T-helper 2 cell treated with Interferon-gamma antibody and Interleukin-4, amounts not matched to agents 100 ng/mL and 5 ng/mL, for 36 hours (primary cell): ENCODE data around the gene SYT17. TPM values are rescaled to one million over a fixed set of nuclear protein-coding genes. Genes with fewer than 3 reads are reported as not detected.

Experiments used
- intact Hi-C: fragments of 100-400 bp; cut with micrococcal nuclease; formaldehyde crosslinking; loops from one replicate; pipeline ENCODE4 v1.15.1; 2023
- total RNA-seq: library from RNA; stranded (reverse); gene quantifications from 2 replicates; pipeline ENCODE4 v1.2.3, GENCODE V29; 2022

SYT17 gene
- total RNA-seq, 1 donor from 2014 or later, result not detected

GRCh38 chr16:19245326-19245925, 77.4 kb downstream of the SYT17 start:
- intact Hi-C loops, result no loop called here

- intact Hi-C loops, result no loop called here
Measured at GRCh38 chr16:19252904-19253303, 84.9 kb downstream of the SYT17 start.

DNA sequence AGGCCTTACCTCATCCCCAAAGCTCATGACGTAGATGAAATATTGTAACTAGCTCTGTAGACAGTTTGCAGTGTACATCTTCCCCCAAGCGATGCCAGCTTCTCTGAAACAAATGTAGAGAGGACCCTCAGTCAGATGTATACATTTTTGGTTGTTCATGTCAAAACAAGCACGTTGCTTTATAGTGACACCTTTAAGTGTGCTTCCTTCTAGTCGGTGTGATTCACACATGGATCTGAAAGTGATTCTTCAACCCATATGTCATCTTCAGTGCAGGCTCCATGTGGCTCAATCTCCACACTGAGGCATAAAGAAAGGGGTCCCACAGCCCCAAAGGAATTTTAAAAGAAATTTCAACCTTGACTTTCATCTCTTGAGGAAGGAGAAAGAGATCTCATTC, 86.6 kb downstream of the SYT17 start:
- intact Hi-C loops, result no loop called here

GRCh38 chr16:19264123-19264673, 96.2 kb downstream of the SYT17 start:
- intact Hi-C loops, result no loop called here

GRCh38 chr16:19265380-19265930, 97.4 kb downstream of the SYT17 start:
- intact Hi-C loops, result no loop called here

DNA sequence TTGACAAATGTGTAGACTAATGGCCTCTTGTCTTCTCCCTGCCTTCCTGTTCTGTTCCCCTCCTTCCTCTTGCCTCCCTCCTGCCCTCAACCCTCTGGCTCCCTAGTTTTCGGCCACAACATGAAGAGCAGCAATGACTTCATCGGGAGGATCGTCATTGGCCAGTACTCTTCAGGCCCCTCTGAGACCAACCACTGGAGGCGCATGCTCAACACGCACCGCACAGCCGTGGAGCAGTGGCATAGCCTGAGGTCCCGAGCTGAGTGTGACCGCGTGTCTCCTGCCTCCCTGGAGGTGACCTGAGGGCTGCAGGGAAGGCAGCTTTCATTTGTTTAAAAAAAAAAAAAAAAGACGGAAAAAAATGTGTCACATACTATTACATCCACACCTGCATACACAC, 98.7 kb downstream of the SYT17 start:
- intact Hi-C loops, result no loop called here

DNA sequence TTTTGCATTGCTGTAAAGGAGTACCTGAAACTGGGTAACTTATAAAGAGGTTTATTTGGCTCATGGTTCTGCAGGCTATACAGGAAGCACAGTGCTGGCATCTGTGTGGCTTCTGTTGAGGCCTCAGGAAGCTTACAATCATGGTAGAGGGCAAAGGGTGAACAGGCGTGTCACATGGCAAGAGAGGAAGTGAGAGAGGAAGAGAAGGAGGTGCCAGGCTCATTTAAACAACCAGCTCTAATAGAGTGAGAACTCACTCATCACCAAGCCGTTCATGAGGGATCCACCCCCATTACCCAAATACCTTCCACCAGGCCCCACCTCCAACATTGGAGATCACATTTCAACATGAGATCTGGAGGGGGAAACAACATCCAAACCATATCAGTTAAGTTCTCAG, 101.1 kb downstream of the SYT17 start:
- intact Hi-C loops, result no loop called here

GRCh38 chr16:19274165-19274797, 106.2 kb downstream of the SYT17 start:
- intact Hi-C loops, result no loop called here

- intact Hi-C loops, result no loop called here
Measured at GRCh38 chr16:19278403-19278802, 110.4 kb downstream of the SYT17 start.

DNA sequence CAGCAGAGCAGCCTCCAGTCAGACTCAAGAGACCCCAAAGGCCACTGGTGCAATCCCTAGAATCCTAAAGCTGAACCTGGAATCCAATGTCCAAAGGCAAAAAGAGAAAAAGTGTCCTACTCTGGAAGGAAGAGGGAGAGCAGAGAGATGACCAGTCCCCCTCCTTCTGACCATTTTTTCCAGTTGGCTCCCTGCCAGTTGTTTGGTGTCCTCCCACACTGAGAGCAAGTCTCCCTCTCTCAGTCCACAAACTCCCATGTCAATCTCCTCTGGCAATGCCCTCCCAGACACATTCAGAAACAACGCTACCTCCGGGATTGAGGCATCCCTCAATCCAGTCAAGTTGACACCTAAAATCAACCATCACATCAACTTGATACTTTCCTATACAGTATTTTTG, 113.2 kb downstream of the SYT17 start:
- intact Hi-C loops, result no loop called here

DNA sequence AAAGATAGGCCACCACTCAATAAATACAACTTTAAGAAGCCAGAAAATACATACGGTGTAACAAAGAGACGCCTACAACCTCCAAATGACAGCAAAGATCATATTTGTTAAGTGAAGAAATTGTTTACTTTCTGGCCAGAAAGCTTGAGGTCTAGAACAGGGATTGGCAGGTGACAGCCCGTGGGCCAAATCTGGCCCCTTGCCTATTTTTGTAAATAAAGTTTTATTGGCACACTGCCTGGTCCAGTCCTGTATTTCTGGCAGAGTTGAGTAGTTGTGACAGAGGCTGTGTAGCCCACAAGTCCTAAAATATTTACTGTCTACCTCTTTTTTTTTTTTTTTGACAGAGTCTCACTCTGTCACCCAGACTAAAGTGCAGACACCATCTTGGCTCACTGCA, 114.1 kb downstream of the SYT17 start:
- intact Hi-C loops, result no loop called here

GRCh38 chr16:19283637-19284036, 115.6 kb downstream of the SYT17 start:
- intact Hi-C loops, result no loop called here

DNA sequence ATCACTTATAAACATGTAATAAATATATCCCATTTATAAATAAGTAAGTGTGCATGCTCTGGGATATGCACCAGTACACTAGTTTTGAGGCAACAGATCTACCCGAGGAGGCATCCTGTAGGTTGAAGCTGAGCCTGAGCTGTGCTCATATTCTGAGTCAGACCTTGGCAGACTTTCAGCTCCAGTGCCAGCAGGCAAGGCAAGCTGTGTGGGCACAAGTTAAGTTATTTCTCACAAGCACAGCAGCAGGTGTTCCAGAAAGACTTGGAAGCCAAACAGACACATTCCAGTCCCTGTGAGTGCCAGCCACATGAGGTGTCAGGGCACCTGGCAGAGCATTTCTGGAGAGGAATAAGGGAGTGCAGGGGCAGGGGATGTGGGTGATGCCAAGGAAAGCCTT, 116.2 kb downstream of the SYT17 start:
- intact Hi-C loops, result no loop called here

DNA sequence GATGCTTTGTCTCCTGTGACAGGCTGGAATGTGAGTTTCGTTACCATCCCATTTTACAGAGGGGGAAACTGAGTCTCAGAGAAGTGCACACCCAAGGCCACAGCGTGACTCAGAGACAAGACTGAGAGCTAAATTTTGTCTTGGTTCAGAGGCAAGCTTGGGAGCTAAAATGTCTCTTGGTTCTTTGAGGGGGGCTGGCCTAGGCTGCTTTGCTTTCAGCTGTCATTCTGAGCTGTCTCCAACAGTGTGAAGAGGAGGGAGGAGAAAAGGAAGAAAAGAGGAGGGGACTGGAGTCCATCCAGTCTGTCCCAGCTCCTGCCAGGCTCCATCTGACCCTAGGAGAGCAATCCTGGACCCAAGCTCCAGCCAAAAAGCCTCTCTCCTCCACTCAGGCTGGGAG, 117.4 kb downstream of the SYT17 start, which contains the start of gene CLEC19A:
CLEC19A (plus strand) TSS at position 301 of the 400 bp plus-strand sequence. CDS start 121 bp downstream, outside the sequence.
- intact Hi-C loops, result no loop called here

GRCh38 chr16:19286827-19287226, 118.8 kb downstream of the SYT17 start:
- intact Hi-C loops, result no loop called here

DNA sequence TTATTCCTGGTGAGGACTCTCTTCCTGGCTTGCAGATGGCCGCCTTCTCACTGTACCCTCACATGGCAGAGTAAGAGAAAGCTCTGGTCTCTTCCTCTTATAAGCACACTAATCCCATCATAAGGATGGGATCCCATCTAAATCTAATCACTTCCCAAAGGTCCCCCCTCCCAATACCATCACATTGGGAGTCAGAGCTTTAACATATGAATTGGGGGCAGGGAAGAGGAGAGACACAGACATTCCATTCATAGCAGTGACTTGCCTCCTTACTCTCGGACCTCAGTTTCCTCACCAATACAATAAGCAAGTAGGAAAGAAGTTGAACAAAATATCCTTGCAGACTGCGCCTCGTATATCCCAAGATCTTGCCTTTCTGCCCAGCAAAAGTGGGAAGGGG, 119.2 kb downstream of the SYT17 start:
- intact Hi-C loops, result no loop called here

- intact Hi-C loops, result no loop called here
Measured at GRCh38 chr16:19288872-19289799, 121.1 kb downstream of the SYT17 start.

- intact Hi-C loops, result no loop called here
Measured at GRCh38 chr16:19289811-19290485, 121.9 kb downstream of the SYT17 start.

- intact Hi-C loops, result no loop called here
Measured at GRCh38 chr16:19290860-19291259, 122.8 kb downstream of the SYT17 start.

GRCh38 chr16:19291475-19291874, 123.4 kb downstream of the SYT17 start:
- intact Hi-C loops, result no loop called here

- intact Hi-C loops, result no loop called here
Measured at GRCh38 chr16:19292186-19292585, 124.1 kb downstream of the SYT17 start.
